HG03135 (cell line): ENCODE results near the gene TBCEL.
"Not testable (repeated sequence)": the region's sequence is repeated elsewhere in the genome, so short reads cannot be mapped to it uniquely, and the experiment has no call there.

Experiments used
- ATAC-seq: cut with Tn5 transposase; IDR thresholded peaks from one replicate; pipeline ENCODE4 v1.9.1; 2021; ENCODE audit warnings: mild to moderate bottlenecking, moderate library complexity; ENCODE audit not compliant: unreplicated experiment

The TBCEL gene

GRCh38 chr11:121029153-121029552 is 5.3 kb downstream of the TBCEL start:
- ATAC-seq, result no peak

GRCh38 chr11:121029813-121030445 is 6.0 kb downstream of the TBCEL start:
- ATAC-seq, result no peak

- no peak for ATAC-seq
Observed at GRCh38 chr11:121031167-121031566, 7.3 kb downstream of the TBCEL start.

GRCh38 chr11:121031648-121032047 is 7.7 kb downstream of the TBCEL start:
- not testable (repeated sequence) for ATAC-seq

- ATAC-seq, result no peak
Observed at GRCh38 chr11:121032546-121032945, 8.6 kb downstream of the TBCEL start.

- ATAC-seq, result no peak
Observed at GRCh38 chr11:121033635-121034034, 9.7 kb downstream of the TBCEL start.

GRCh38 chr11:121035169-121035755 is 11.4 kb downstream of the TBCEL start:
- no peak for ATAC-seq

- ATAC-seq, result no peak
Observed at GRCh38 chr11:121035780-121036179, 11.9 kb downstream of the TBCEL start.

GRCh38 chr11:121037016-121037415 is 13.1 kb downstream of the TBCEL start:
- no peak for ATAC-seq

GRCh38 chr11:121038648-121039409 is 14.9 kb downstream of the TBCEL start:
- ATAC-seq, result no peak

GRCh38 chr11:121039971-121040613 is 16.2 kb downstream of the TBCEL start:
- ATAC-seq, result no peak

- no peak for ATAC-seq
Observed at GRCh38 chr11:121040614-121041002, 16.7 kb downstream of the TBCEL start.

- ATAC-seq, result no peak
Observed at GRCh38 chr11:121041072-121041471, 17.2 kb downstream of the TBCEL start.

- no peak for ATAC-seq
Observed at GRCh38 chr11:121042296-121042695, 18.4 kb downstream of the TBCEL start.

- ATAC-seq, result no peak
Observed at GRCh38 chr11:121047926-121048325, 24.0 kb downstream of the TBCEL start.

- ATAC-seq, result no peak
Observed at GRCh38 chr11:121048464-121049233, 24.7 kb downstream of the TBCEL start.

GRCh38 chr11:121053244-121053643 is 29.3 kb downstream of the TBCEL start:
- ATAC-seq, result no peak

- no peak for ATAC-seq
Observed at GRCh38 chr11:121054266-121054665, 30.4 kb downstream of the TBCEL start.

- ATAC-seq, result no peak
Observed at GRCh38 chr11:121055076-121055475, 31.2 kb downstream of the TBCEL start.

GRCh38 chr11:121057922-121058321 is 34.0 kb downstream of the TBCEL start:
- ATAC-seq, result no peak

- no peak for ATAC-seq
Observed at GRCh38 chr11:121058941-121059340, 35.0 kb downstream of the TBCEL start.
